A673 (cell line): ENCODE data around the gene CDADC1.

Source experiments
- EZH2 ChIP-seq: fragments of 200-600 bp; sonication (generic); IDR thresholded peaks from 2 replicates; pipeline ENCODE4 v1.6.1; 2017; ENCODE audit warnings: borderline replicate concordance, low read depth, mild to moderate bottlenecking, mixed read lengths, antibody characterized with exemption, low read length; ENCODE audit not compliant: poor library complexity, severe bottlenecking
- TF ChIP-seq, protein P1 (sequence below): fragments of 300-800, 200-600 bp; sonication (generic); conservative IDR thresholded peaks from 2 replicates; pipeline ENCODE4 v1.5.1; 2017; ENCODE audit warnings: low read depth, mild to moderate bottlenecking, antibody characterized with exemption, low read length, moderate library complexity, mixed read lengths

DNA sequence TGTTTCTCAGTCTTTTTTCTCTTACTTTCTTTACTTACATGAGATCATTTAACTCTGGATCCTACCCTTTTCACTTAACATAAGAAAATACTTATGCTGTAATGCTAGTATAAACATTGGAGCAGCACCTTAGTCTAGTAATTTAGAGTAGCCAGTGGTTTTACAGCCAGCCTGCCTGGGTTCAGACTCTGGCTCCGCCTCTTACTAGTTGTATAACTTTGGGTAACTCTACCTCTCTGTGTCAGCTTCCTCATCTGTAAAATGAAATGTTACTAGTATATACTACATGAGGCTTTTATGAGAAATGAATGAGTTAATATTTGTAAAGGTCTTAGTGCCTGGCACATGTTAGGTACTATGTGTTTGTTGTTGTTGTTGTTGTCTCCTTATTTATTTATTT, 5.6 kb downstream of the CDADC1 start:
- TF ChIP-seq, protein P1, sequence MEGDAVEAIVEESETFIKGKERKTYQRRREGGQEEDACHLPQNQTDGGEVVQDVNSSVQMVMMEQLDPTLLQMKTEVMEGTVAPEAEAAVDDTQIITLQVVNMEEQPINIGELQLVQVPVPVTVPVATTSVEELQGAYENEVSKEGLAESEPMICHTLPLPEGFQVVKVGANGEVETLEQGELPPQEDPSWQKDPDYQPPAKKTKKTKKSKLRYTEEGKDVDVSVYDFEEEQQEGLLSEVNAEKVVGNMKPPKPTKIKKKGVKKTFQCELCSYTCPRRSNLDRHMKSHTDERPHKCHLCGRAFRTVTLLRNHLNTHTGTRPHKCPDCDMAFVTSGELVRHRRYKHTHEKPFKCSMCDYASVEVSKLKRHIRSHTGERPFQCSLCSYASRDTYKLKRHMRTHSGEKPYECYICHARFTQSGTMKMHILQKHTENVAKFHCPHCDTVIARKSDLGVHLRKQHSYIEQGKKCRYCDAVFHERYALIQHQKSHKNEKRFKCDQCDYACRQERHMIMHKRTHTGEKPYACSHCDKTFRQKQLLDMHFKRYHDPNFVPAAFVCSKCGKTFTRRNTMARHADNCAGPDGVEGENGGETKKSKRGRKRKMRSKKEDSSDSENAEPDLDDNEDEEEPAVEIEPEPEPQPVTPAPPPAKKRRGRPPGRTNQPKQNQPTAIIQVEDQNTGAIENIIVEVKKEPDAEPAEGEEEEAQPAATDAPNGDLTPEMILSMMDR, result no peak
- no peak for TF ChIP-seq EZH2
